H54 (cell line): ENCODE results near the gene LEMD2.

ENCODE experiments used
- DNase-seq: peaks from one replicate; pipeline ENCODE4 v3.0.0; 2011; ENCODE audit warnings: low spot score, mixed read lengths; ENCODE audit not compliant: insufficient read length
- FAIRE-seq: peaks from 3 replicates; lab custom pipeline; 2011; peaks lifted over from hg19 to GRCh38; lab: Jason Lieb, UNC
- POLR2A ChIP-seq: IDR thresholded peaks from 2 replicates; pipeline ENCODE4 v1.6.1; 2011; ENCODE audit warnings: low read depth, mild to moderate bottlenecking, low read length

LEMD2 gene

GRCh38 chr6:33782561-33782960, 6.4 kb downstream of the LEMD2 start:
- TF ChIP-seq POLR2A = no peak

GRCh38 chr6:33781131-33781975, 7.6 kb downstream of the LEMD2 start:
- DNase-seq (peak; percentile 93), FAIRE-seq (peak; percentile 79)
- TF ChIP-seq POLR2A = no peak

More at GRCh38 chr6:33782561-33782960, 6.4 kb downstream of the LEMD2 start:
- DNase-seq (no peak), FAIRE-seq (no peak)

- DNase-seq (no peak), FAIRE-seq (no peak)
- TF ChIP-seq POLR2A = no peak
Measured at GRCh38 chr6:33779895-33780294, 9.0 kb downstream of the LEMD2 start.

- TF ChIP-seq POLR2A = no peak
- no peak for DNase-seq
- FAIRE-seq = no peak
Measured at GRCh38 chr6:33779290-33779689, 9.6 kb downstream of the LEMD2 start.

- no peak for TF ChIP-seq POLR2A
- FAIRE-seq (no peak), DNase-seq (no peak)
Measured at GRCh38 chr6:33778444-33779121, 10.3 kb downstream of the LEMD2 start.

GRCh38 chr6:33777398-33778388, 11.2 kb downstream of the LEMD2 start:
- DNase-seq = no peak
- no peak for TF ChIP-seq POLR2A
- FAIRE-seq = no peak

- no peak for DNase-seq
- TF ChIP-seq POLR2A = no peak
- FAIRE-seq = no peak
Measured at GRCh38 chr6:33776764-33777163, 12.2 kb downstream of the LEMD2 start.

- no peak for DNase-seq
- FAIRE-seq = no peak
- TF ChIP-seq POLR2A = no peak
Measured at GRCh38 chr6:33776186-33776585, 12.7 kb downstream of the LEMD2 start.

GRCh38 chr6:33774774-33775173, 14.2 kb downstream of the LEMD2 start:
- no peak for DNase-seq

GRCh38 chr6:33772902-33773472, 15.9 kb downstream of the LEMD2 start:
- DNase-seq (no peak), FAIRE-seq (no peak)
- TF ChIP-seq POLR2A = no peak

More at GRCh38 chr6:33774774-33775173, 14.2 kb downstream of the LEMD2 start:
- no peak for FAIRE-seq
- TF ChIP-seq POLR2A = no peak

- no peak for DNase-seq
- TF ChIP-seq POLR2A = no peak
- FAIRE-seq = no peak
Measured at GRCh38 chr6:33772082-33772830, 16.7 kb downstream of the LEMD2 start.
